Ecto neural progenitor cell (in vitro differentiated cells): ENCODE measurements around the gene LHX4.
A peak's percentile ranks its signal among the peaks of the same experiment; 100 is the strongest.

ENCODE experiments used
- DNase-seq: peaks from one replicate; pipeline ENCODE4 v3.0.0-alpha.2; 2018; ENCODE audit warnings: low spot score

The LHX4 gene

GRCh38 chr1:180257486-180257885, 27.4 kb downstream of the LHX4 start:
- no peak for DNase-seq

DNA sequence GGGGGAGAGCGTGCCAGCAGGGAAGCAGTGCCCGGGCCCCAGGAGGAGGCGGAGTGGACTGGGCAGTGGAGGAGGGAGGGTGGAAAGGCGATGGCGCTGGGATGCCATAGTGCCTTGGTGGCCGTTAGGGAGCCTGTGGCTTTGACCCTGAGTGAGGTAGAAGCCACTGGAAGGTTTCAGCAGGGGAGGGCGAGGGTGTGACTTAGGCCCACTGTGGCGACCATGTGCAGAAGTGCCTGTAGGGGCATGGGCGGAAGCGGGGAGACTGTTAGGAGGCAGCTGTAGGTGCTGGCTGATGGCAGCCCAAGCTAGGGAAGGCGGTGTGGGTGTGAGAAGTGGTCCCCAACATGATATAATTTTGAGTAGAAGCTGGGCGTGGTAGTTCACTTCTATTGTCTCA, 28.2 kb downstream of the LHX4 start:
- DNase-seq, result no peak

- no peak for DNase-seq
Observed at GRCh38 chr1:180258935-180259334, 28.9 kb downstream of the LHX4 start.

DNA sequence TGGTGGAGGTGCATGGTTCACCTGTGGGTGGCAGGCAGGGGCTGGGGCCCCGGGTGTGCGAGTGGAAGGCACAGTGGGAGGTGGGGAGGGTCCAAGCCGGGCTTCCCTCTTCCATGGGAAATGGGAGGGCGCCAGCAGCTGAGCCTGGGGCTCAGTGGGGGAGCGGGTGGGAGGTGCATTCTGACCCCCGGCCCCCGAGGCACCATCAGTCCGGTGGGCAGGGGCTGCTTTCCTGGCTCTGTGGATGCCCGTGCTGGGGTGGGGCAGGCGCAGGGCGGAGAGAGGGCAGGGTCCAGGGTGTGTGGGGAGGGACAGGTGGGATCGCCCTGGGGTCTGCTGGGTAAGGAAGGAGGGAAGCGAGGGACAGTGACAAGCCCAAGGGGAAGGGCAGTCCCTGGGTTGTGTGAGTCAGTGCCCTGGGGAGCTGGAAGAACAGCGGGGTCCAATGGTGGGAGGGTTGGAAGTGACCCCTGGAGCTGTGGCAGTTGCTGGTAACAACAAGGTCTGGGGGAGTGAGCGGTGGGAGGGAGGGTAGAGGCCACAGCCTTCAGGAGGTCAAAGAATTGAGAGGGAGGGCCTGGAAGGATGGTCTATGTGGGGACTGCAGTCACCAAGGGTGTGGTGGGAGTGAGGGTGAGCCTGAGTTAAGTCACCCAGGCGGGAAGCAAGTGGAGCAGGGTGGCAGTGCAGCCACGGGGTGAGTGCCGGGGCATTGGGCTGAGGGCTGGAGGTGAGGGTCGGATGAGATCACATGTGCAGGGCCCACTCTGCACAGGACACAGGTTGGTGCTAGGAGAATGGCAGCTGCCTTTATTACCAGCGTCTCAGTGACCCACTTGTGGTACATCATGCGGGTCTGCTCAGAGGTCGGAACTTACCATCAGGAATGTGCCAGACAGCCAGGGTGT, 29.6 kb downstream of the LHX4 start:
- no peak for DNase-seq

DNA sequence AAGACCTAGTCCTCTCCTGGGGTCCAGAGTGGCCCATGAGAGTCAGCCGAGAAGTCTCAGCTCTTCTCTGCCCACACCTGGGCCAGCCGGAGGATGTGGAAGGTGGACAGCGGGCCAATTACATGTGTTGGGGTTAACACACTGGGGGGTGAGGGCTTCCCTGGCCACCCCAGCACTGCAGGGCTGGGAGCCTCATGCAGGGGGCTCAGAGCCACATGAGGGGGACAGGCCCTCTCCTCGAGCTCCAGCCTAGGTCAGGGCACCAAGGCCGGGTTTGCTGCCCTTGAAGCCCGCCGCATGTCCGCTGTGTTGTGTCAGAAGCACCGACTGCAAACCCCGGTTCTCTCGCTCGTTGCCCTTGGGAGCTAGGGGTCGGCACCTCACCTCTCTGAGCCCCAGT, 30.5 kb downstream of the LHX4 start:
- DNase-seq, result no peak

GRCh38 chr1:180261030-180261429, 31.0 kb downstream of the LHX4 start:
- no peak for DNase-seq

DNA sequence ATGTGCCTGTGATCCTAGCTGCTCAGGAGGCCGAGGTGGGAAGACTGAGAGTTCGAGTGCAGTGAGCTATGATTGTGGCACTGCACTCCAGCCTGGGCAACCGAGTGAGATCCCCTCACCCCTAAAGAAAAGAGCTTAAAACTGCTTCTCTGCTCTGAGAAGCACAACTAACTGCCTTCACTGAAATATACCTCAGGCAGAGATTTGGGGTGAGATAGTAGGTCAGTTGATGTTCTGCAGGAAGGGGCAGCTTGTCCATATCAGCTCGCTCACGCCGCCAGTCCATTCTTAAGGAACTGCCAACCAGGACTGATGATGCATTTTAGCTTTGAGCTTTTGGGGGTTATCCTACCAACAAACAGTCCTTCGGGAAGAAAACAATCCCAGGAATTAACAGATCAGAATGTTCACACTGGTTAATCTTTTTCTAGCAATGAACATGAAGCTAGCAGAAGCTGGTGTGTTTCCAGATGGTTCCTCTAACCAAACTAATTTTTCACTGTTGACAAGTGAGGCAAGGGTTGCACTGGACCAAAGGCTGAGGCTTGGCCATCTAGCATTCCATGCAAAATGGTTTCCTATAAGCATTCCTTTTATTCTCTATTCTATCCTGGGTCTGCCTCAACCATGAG, 31.6 kb downstream of the LHX4 start:
- DNase-seq, result no peak

- no peak for DNase-seq
Observed at GRCh38 chr1:180262628-180263488, 32.8 kb downstream of the LHX4 start.

DNA sequence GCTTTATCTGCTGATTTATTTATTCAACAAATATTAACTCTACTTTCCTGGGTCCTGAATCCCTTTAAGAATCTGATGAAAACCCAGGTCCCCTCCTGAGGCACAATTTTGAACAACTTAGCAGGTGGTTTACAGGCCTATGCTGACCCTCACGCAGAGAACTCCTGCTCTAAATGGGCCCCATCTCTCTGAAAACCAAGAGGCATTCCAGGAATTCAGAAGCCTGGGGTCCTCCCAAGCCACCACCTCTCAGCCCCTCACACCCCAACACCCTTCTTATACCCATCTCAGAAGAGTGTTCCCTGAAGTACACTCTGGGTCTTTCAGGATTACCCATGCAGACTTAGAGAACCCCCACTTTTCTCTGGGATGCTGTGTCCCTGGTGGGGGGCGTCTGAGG, 34.5 kb downstream of the LHX4 start:
- no peak for DNase-seq

GRCh38 chr1:180265201-180265600, 35.1 kb downstream of the LHX4 start:
- DNase-seq, result no peak

DNA sequence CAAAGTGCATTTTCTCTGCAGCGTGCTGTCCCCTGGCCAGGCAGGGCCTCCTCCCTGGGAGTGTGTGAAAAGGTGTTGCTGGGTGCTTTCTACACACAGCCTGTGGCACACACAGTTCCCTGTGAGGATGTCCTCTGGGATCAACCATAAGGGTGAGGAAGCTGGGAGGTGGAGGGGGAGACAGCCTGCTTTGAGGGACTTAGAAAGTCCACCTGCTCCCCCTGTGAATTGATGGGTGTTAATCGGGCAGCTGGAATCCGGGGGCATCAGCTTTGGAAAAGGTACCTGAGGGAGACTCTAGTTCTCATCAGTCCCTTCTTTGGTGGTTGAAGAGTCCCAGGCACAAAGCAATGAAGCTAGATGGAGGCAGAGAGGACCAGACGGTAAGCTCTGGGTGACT, 35.8 kb downstream of the LHX4 start:
- DNase-seq, result no peak

DNA sequence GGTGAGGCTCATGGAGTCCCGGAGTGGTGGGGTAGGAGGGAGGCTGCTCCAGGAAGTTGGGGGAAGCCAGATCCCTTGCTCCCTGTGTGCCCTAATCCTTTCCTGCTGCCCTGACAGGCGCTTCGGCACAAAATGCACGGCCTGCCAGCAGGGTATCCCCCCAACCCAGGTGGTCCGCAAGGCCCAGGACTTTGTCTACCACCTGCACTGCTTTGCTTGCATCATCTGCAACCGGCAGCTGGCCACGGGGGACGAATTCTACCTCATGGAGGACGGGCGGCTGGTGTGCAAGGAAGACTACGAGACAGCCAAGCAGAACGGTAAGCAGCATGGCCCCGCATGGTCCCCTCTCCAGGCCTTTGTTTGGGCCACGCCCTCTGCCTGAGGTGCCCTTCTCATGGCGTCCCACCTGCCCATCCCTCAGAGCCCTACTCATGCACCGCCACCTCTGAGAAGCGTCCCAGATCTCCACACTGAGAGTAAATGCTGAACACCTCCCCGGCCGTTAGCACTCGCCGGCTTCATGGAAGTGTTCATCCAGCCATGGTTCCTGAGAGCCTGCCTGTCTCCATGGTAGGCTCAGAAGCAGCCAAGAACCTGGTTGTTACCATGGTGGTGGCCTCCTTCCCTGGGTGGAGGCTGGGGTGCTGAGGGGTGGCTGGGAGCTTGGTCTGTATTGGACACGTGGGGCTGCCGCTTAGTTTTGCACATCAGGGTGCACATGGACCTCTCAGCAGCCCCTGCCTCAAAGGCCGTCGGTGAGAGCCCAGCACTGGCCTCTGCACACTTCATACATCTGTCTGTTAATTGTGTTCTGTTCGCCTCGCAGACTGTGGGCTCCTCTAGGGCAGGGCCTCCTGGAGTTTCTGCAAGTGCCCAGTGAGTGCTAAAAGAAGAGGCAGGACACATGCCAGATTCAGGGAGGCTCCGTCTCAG, 36.5 kb downstream of the LHX4 start:
- DNase-seq, result peak; percentile 41

DNA sequence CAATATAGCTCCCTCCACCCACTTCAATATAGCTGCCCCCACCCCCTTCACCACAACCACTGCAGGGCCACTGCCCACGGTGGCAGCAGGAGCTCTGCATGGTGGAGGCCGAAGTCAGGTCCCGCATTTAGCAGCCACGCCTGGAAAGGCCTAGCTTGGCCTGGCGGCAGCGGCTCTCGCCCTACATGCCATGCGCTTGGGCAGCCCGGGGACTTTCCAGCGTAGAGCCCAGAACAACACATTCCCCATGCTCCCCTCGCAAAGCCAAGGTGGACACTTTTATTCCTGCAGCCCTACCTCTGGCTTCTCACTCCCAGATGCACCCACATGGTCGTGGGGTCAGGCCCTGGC, 37.1 kb downstream of the LHX4 start:
- DNase-seq, result peak; percentile 41

DNA sequence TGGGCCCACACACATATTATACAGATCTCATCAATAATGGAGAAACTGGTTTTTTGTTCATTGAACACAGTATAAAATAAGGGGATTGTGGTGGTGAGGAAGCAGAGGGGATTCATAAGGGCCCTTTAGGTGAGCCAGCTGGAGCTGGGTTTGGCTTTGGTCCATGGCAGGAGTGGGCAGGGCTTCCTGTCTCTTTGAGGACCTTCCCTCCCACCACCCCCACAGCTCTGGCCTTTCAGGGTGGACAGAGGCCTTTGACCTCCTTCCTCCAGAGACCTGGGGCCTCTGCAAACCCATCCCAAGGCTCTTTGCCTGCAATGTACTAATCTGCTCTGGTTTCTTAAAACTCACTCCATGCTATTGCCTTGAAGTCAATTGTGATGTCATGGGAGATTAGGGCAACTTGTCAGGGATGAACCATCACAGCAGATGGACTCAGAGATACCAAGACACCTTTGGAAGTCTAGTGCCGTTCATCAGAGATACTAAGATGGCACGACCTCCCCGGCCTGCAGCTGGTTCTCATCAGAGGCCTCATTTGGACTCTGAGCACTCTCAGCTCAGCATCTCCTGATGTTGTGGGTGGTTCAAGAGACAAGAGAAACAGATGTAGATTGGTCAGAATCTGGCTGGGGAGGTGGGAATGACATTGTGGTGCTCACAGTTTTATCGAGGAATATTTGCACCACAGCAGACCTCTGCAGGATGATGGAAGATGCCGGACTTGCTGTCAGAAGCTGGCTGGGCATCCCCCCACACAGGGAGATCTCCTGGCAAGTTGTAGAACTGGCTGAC, 37.9 kb downstream of the LHX4 start:
- peak; percentile 50 for DNase-seq

DNA sequence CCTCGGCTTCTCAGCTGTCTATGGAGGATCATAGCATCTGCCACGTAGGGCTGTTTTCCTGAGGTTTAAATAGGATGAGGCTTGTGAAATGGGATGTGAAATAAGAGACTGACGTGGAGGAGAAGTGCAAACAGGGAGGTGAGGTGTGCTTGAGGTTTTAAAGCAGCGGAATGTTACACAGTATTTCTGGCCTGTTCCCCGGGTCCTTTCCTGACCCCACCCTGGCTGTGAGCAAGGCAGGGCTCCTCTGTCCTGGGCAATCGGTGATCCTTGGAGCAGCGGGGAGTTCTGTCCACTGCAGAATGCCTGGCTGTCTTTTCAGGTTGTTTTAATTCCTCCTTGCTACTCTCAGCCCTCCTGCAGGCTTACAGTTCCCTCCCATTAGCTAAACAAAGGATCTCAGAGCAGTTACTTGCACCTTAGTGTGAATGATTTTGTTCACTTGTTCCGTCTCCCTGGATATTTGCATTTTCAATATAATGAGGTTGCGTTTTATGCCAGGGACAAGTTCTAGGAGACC, 38.6 kb downstream of the LHX4 start:
- DNase-seq, result peak; percentile 44

DNA sequence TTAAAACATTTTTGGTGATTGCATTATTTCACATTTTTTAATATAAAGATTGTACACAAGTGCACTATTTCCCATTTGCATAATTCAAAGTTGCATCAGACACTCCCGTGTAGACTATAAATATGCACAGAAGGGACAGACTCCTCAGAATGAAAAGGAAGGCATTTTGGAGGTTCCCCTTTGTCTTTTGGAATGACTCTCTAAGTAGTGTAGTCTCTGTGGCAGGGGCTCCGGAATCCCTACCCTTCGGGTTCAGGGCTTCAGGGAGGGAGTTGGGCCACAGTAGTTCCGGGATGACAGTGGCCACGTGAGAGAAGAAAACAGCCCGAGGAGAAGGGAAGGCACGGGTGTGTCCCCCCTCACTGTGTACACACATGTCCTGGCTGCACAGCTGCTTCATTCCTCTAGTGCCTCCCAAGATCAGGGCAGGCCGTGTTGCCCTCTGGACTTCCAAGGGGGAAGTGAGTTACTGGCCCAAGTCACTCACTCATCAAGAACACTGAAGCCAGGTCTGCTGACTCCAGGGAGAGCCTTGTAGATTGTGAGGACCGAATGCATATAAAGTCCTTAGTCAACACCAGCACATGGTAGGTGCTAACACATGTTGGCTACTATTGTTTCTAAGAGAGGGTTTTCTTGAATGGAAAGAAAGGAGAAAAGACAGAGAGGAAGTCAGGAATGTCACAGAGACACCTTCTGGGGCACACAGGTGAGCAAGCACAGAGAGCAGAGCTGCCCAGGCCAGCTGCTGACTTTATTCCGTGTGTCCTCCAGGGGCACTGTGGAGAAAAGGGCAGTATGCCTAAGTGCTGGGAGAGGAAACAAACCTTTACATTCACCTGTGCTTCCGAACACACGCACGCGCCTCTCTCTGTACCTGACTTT, 39.8 kb downstream of the LHX4 start:
- peak; percentile 48 for DNase-seq

- no peak for DNase-seq
Observed at GRCh38 chr1:180270530-180271271, 40.6 kb downstream of the LHX4 start.
